ENCODE results near the gene GNAS.
"Not testable (repeated sequence)": the region's sequence is repeated elsewhere in the genome, so short reads cannot be mapped to it uniquely, and the experiment has no call there.

Gene GNAS

GRCh38 chr20:58852543-58853271, at the start of gene GNAS:
Gene GNAS, plus strand, starts transcription at chr20:58852716.
- DNase-seq = no peak

GRCh38 chr20:58803533-58803932, 49.0 kb upstream of the GNAS start:
- DNase-seq = no peak

- no peak for DNase-seq
Measured at GRCh38 chr20:58807801-58808200, 44.7 kb upstream of the GNAS start.

- no peak for DNase-seq
Measured at GRCh38 chr20:58808271-58809046, 44.1 kb upstream of the GNAS start.

- no peak for DNase-seq
Measured at GRCh38 chr20:58810116-58810878, 42.2 kb upstream of the GNAS start.

DNA sequence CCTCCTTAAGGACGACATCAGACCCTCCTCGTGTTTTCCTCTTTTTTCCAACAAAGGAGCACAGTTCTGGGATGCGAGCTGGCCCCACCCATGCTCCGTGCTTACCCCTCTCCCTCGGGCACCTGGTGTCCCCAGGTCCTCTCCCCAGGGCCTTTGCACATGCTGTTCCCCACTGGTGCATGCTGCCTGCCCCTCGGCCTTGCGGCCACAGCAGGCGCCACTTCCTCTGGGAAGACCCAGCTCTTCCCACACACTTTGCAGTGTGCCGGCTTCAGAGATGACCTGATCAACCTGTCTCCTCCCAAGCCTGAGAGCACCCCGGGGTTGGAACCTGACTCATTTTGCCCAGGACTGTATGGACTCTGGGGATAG, 41.7 kb upstream of the GNAS start:
- no peak for DNase-seq

GRCh38 chr20:58811334-58811733, 41.2 kb upstream of the GNAS start:
- no peak for DNase-seq

GRCh38 chr20:58813369-58813768, 39.1 kb upstream of the GNAS start:
- DNase-seq = no peak

GRCh38 chr20:58815448-58815847, 37.1 kb upstream of the GNAS start:
- no peak for DNase-seq

DNA sequence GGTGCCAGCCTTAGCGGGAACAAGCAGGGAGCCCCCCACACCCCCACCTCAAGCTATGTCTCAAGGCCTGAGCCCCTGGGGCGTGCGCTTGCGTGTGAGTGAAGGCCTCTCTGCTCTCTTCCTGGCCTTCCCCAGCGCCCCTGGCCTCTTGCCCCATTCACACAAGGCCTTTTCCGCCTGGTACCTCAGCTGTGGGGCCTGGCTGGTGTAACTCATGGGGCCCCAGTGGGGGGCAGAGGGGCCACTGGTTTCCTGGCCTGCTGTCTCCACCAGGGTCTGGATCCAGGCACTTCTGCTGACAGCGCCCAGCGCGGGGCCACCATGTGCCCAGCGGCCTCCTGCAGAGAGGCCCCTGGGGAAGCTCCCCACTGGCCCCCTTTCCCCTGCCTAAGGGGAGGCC, 36.5 kb upstream of the GNAS start:
- DNase-seq = no peak

DNA sequence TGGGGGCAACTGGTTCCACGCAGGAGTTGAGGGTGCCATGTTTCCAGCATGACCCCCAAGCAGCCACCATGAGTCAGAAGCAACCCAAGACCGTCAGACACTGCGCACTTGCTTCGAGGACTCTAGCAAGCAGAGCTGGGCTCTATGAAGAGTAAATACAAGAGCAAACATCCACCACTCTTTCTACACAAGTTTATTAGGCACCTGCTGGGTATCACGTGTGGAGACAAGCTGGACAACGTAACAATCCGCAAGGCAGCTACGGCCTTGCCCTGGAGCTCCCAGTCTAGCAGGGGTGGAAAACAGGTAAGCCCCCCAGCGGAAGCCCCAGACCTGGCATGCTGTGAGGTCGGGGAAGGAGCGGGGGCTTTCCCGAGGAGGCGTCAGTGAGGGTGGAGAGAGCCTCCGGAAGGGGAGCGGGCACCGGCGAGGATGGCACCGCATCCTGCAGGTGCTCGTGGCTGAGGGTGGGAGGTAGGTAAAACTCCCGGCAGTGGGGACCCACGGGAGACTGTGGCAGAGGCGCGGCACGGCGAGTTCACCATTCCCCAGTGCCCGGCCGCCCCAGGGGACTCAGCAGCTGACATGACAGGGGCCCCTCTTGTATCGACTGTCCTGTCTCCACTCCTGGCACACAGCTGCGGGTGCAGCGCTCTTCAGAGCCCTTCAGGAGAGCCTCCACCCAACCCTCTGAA, 35.4 kb upstream of the GNAS start:
- no peak for DNase-seq

- DNase-seq = no peak
Measured at GRCh38 chr20:58817748-58818147, 34.8 kb upstream of the GNAS start.

DNA sequence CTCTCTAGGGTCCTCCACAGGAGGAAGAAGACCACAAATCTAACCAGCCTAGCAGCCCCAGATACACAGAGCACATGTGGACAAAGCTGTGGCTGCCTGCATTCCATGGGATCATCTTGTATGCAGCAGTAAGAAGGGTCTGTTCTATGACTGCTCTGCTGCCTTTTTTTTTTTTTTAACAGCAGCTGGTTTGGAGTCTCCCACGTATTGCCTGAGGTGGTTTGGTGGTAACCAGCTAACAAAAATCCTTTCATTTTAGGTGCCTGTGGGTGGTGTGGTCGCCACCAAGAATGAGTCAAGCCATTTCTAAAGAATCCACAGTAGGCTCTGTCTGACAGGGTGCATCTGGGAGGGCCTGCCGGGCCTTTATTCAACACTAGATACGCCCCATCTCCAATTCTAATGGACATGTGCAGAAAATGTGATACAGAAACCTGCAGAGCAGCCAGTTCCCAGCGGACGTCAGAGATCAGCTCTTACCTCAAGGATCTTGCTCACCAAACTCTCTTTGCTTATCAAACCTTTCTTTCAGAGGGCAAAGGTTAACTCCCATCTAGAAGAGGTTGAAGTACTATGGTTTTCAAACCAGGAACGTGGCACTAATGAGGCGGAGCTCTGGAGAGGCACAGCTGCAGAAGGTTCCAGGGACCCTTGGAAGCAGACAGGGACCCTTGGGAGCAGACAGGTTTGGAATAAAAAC, 33.8 kb upstream of the GNAS start:
- DNase-seq = no peak

- DNase-seq = no peak
Measured at GRCh38 chr20:58819921-58820320, 32.6 kb upstream of the GNAS start.

GRCh38 chr20:58820515-58820914, 32.0 kb upstream of the GNAS start:
- DNase-seq = not testable (repeated sequence)

- no peak for DNase-seq
Measured at GRCh38 chr20:58822149-58822548, 30.4 kb upstream of the GNAS start.

DNA sequence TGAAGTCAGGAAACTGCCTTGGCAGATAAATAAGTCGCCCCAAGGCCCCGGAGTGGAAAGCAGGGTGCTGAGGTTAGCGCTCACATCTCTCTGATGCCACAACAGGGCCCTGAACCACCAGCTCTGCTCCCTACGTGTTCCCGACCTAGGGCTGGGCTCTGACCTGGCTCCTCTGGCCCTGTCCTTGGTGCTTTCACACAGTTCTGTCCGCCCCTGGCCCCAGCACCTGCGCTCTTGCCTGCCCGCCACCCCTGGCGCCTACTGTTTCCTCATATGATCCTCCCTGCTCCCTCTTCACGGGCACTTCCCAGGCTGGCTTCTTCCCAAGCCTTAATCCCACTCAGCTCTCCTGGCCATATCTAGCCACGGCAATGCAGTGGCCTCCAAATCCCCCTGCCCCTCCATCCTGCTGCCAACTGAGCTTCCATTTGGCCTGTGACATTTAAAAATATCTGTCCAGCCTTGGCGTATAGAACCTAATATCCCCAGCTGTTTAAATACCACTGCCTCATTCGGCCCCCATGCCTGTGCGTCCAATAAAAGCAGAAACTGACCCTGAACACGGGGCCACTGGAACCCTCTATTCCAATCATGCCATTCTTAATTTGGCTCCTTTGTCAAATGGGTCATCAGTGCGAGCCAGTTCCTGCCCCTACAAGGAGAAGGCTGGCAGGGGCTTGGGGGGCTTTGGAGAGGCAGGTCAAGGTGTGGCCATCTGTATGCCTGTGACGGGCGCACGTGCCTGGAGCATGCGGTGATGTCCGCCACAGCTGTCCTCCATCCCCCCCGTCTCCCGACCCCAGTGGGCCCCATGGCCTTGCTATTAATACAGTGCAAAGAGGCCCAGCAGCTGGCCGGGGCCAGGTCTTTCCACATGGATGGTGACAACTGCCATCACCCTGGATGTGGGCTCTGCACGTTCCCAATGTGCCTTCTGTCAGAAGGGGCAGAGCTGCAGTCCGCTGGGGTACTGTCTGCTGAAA, 29.5 kb upstream of the GNAS start:
- no peak for DNase-seq

- no peak for DNase-seq
Measured at GRCh38 chr20:58824843-58825242, 27.7 kb upstream of the GNAS start.

DNA sequence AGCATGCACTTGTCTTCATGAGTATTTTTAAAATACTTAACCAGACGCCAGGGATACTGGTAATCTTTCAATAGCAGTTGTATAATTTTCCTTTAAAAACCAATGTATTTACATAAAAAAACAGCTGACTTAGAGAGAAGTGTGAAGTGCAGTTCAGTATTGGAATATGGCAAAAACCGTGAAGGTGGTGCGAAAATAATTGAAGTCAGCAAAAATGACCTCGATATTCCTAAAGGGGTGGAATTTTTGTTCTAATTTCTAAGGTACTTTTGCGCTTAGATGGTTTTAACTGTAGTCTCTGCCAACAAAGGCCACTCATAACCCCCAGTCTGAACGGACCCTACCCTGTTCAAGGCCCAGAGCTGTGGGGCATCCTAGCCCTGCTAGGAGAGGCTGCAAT, 27.1 kb upstream of the GNAS start:
- no peak for DNase-seq

DNA sequence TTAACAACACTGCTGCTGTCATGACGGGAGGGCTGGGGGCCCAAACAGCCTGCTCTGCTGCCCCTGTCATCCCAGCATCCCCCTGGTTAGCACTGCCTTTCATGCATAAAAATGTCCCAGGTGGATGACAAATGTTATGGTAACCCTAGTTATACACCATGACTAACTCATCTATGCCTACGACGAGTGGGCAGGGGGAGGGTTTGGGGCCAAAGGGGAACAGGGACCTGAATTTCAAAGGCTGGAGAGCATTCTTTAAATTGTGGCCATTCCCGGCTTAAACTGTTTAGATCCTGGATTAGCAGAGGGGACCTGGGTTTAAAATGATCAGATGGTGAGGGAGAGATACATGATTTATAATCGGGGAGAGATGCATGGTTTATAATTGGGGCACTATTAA, 26.2 kb upstream of the GNAS start:
- no peak for DNase-seq

GRCh38 chr20:58828136-58828535, 24.4 kb upstream of the GNAS start:
- no peak for DNase-seq

All from GDM1 (cell line).